WI38 (cell line): Measurements from ENCODE around the gene STRN4.
"Not testable (repeated sequence)": the region's sequence is repeated elsewhere in the genome, so short reads cannot be mapped to it uniquely, and the experiment has no call there.

ENCODE experiments used
- H3K4me3 ChIP-seq: 2 replicates; pipeline ENCODE4 v1.5.1; 2011; ENCODE audit warnings: low read depth, mild to moderate bottlenecking, control low read depth, low read length
- CTCF ChIP-seq: IDR thresholded peaks from 2 replicates; pipeline ENCODE4 v1.5.1; 2012; ENCODE audit warnings: low read depth, mild to moderate bottlenecking, control low read depth, low read length

Gene STRN4

GRCh38 chr19:46766569-46767317 lies 20.5 kb upstream of the STRN4 start:
- no peak overlapping the region for H3K4me3 ChIP-seq
- TF ChIP-seq CTCF, result peak; percentile 80

GRCh38 chr19:46764817-46765291 lies 18.6 kb upstream of the STRN4 start:
- TF ChIP-seq CTCF, result no peak
- no peak overlapping the region for H3K4me3 ChIP-seq

GRCh38 chr19:46762245-46762890 lies 16.1 kb upstream of the STRN4 start:
- TF ChIP-seq CTCF, result no peak
- H3K4me3 ChIP-seq, result no peak overlapping the region

- no peak for TF ChIP-seq CTCF
- H3K4me3 ChIP-seq, result no peak overlapping the region
These were observed 15.2 kb upstream of the STRN4 start for GRCh38 chr19:46761418-46761831.

- H3K4me3 ChIP-seq, result not testable (repeated sequence)
These were observed 14.6 kb upstream of the STRN4 start for GRCh38 chr19:46760897-46761296.

GRCh38 chr19:46760363-46760762 lies 14.1 kb upstream of the STRN4 start:
- no peak overlapping the region for H3K4me3 ChIP-seq
- no peak for TF ChIP-seq CTCF

- TF ChIP-seq CTCF, result no peak
- H3K4me3 ChIP-seq, result no peak overlapping the region
These were observed 13.6 kb upstream of the STRN4 start for GRCh38 chr19:46759817-46760333.
